ENCODE measurements around the gene PNPLA3.

- no peak for TF ChIP-seq LEF1 (IDR thresholded peaks at IDR 0.05; ENCODE audit: borderline replicate concordance)
- TF ChIP-seq CTBP1 (IDR thresholded peaks at IDR 0.05; ENCODE audit: borderline replicate concordance), result no peak
- TF ChIP-seq FOXA1 (IDR thresholded peaks at IDR 0.05), result no peak
- no peak for TF ChIP-seq SP1 (IDR thresholded peaks at IDR 0.05)
- no peak for TF ChIP-seq PKNOX1 (IDR thresholded peaks at IDR 0.05)
- no peak for TF ChIP-seq SUZ12 (IDR thresholded peaks at IDR 0.05)
- no peak for TF ChIP-seq ARNT (IDR thresholded peaks at IDR 0.05)
- TF ChIP-seq FOXK2 (IDR thresholded peaks at IDR 0.05), result no peak
- no peak for TF ChIP-seq BHLHE40 (IDR thresholded peaks at IDR 0.05; ENCODE audit: borderline replicate concordance)
- no peak for TF ChIP-seq FOXM1 (IDR thresholded peaks at IDR 0.05; ENCODE audit: borderline replicate concordance)
- no peak for TF ChIP-seq HDGF (IDR thresholded peaks at IDR 0.05; ENCODE audit: borderline replicate concordance)
- TF ChIP-seq ELF4 (IDR thresholded peaks at IDR 0.05), result no peak
- no peak for TF ChIP-seq L3MBTL2 (conservative IDR thresholded peaks at IDR 0.05)
These were observed 38.8 kb upstream of the PNPLA3 start for GRCh38 chr22:43884600-43885318.
